Suprapubic skin (tissue), 3 donors: ENCODE data around the gene FAM98C.

ENCODE experiments used
- POLR2AphosphoS5 ChIP-seq, 3 donors: sonication (generic); formaldehyde crosslinking; IDR thresholded peaks; one replicate each; pipeline ENCODE4 v1.6.1; 2017; ENCODE audit warnings: antibody characterized with exemption in 3 of 3
- TF ChIP-seq, protein P1 (sequence below), 2 donors: fragments of 200-600 bp in 1 of 2; fragments of 450-650 bp in 1 of 2; sonication (generic) in 1 of 2; IDR thresholded peaks; one replicate each; pipeline ENCODE4 v1.5.1; 2016 to 2019; ENCODE audit warnings: antibody characterized with exemption in 2 of 2, mild to moderate bottlenecking in 1 of 2, moderate library complexity in 1 of 2

DNA sequence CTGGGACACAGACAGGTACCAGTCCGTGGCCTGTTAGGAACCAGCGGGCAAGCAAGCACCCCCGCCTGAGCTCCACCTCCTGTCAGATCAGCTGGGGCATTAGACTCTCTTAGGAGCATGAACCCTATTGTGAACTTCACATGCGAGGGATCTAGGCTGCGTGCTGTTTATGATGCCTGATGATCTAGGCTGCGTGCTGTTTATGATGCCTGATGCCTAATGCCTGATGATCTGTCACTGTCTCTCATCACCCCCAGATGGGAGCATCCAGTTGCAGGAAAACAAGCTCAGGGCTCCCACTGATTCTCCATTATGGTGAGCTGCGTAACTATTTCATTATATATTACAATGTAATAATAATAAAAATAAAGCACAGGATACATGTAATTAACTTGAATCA is 19.5 kb downstream of the FAM98C start:
- TF ChIP-seq, protein P1, sequence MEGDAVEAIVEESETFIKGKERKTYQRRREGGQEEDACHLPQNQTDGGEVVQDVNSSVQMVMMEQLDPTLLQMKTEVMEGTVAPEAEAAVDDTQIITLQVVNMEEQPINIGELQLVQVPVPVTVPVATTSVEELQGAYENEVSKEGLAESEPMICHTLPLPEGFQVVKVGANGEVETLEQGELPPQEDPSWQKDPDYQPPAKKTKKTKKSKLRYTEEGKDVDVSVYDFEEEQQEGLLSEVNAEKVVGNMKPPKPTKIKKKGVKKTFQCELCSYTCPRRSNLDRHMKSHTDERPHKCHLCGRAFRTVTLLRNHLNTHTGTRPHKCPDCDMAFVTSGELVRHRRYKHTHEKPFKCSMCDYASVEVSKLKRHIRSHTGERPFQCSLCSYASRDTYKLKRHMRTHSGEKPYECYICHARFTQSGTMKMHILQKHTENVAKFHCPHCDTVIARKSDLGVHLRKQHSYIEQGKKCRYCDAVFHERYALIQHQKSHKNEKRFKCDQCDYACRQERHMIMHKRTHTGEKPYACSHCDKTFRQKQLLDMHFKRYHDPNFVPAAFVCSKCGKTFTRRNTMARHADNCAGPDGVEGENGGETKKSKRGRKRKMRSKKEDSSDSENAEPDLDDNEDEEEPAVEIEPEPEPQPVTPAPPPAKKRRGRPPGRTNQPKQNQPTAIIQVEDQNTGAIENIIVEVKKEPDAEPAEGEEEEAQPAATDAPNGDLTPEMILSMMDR (IDR thresholded peaks at IDR 0.05): no peak
- no peak for TF ChIP-seq POLR2AphosphoS5 (IDR thresholded peaks at IDR 0.05)
